GM15510 (cell line): ENCODE results near the gene CCDC17.

ENCODE experiments used
- POLR2A ChIP-seq: IDR thresholded peaks from 3 replicates; pipeline ENCODE4 v1.6.1; 2011; ENCODE audit warnings: borderline replicate concordance; ENCODE audit not compliant: insufficient read length; ENCODE audit errors: extremely low read depth

CCDC17 gene

DNA sequence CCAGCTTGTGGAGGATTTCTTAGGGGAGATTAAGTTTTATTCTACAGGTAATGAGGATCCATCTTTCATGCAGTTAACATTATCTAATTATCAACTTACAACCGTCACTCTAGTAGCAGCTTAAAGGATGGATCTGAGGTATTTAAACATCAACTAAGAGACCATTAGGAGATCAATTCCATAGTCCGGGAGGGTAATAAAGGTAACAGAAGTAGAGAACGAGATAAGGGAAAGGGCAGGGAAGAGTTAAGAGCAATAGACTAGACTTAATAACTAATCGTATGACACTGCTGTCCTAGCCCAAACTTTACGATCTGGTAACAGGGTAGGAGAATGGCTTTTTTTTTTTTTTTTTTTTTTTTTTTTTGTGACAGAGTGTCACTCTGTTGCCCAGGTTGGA is 19.5 kb upstream of the CCDC17 start:
- no peak for TF ChIP-seq POLR2A

DNA sequence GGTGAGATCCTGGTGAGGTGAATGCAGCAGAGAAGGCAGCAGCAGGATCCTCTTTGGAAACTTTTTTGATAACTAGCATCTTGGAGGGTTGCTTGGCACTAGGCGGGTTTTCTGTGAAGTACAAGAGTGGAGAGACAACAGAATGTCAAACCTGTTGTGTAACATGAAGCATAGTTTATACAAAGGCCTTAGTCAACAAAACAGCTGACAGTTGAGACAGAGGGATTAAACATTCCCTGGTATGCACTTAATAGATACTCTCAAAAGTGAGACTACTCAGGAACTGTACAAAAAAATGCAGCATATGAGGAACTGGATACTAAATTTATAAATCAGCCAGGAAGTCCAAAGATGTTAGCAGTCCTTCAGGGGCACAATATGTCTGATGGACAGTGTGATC is 16.4 kb upstream of the CCDC17 start:
- TF ChIP-seq POLR2A: no peak

DNA sequence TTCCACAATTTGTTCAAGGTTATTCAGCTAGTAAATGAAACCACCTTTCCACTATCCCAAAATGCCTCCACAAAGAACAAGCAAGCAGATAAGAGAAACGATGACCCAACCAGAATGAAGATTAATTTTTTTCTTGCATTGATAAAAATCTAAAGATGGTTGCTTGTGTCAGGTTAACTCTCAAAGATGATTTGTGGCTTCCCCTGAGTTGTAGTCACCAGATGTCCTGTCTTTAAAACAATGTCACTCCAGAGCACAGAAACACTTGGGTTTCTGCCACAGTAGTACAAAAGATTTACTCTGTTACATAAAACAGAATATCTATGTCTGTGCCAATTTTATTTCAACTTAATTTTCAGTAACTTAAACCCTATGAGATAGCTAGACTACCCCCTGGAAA is 11.4 kb upstream of the CCDC17 start:
- TF ChIP-seq POLR2A: no peak

DNA sequence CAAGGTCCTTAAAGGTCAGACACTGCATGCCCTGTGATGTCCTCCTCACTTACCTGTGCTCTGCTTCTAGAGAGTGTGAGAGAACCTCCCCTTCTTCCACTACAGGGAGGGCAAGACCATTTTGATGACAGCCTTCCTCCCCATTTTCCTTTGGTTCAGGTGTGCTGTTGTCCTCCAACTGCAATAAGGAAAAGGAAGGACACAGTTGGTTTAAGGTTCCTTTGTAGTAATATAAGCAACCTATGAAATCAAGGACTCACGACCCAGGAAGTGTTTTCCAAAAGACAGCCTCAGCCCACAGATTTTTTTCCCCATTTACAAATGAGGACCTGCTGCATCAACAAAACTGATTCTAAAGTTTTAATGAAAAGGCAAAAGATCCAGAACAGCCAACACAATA is 6.6 kb upstream of the CCDC17 start:
- TF ChIP-seq POLR2A: no peak

DNA sequence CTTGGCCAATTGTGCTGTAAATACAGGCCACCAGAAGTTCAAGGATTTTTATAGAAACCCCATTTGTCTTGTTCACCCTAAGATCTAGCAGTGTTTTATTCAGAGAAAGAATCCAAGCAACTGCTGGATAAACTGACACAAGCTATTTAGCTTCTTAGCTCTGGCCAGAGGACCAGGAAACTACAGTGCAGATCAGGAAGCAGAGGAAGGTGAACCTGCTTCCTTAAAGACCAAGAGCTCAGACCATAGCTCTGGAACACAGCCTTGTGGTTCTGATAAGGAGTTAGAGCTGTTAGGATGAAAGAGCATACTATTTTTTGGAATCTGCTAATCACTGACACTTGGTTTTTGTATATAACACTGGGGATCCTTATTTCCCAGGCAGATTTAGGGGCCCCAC is 5.2 kb upstream of the CCDC17 start:
- TF ChIP-seq POLR2A: no peak

DNA sequence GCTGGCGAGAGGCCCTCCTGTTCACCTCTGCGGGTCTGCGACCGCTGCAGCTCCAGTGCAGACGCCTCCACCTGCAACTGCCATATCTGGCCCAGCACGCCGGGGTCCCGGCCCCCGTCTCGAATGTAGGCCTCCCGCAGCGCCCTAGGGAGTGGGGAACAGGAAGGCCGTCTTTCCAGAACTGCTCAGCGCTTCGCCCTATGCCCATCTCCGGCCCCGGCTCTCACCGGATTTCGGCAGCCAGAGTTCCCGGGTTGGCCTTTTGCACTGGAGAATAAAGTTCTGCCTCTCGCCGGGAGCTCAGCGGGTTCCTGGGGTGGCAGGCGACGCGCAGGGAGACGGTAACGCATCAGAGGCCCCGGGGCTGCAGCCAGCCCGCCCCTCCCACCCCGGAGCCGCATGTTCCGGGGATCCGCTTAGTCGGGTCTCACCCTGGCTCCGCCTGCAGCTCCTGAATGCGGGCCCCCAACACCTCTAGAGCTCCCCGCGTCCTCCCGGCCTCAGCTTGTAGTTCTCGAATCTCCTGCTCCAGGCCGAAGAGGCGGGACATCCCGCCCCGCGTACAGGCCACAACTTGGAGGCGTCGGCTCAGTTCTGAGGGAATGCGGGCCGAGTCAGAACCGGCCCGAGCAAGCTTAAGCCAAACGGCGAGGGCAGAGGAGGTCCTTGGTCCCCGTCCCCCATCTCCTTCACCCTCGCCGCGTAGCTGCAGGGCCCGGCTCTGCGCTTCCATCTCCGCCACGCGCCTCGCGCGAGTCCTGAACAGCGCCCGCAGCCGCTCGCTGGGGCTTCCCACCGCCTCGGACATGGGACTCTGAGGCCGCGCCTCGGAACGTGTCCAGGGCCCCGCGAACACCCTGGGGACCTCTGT is 1.1 kb downstream of the CCDC17 start:
- TF ChIP-seq POLR2A: no peak

DNA sequence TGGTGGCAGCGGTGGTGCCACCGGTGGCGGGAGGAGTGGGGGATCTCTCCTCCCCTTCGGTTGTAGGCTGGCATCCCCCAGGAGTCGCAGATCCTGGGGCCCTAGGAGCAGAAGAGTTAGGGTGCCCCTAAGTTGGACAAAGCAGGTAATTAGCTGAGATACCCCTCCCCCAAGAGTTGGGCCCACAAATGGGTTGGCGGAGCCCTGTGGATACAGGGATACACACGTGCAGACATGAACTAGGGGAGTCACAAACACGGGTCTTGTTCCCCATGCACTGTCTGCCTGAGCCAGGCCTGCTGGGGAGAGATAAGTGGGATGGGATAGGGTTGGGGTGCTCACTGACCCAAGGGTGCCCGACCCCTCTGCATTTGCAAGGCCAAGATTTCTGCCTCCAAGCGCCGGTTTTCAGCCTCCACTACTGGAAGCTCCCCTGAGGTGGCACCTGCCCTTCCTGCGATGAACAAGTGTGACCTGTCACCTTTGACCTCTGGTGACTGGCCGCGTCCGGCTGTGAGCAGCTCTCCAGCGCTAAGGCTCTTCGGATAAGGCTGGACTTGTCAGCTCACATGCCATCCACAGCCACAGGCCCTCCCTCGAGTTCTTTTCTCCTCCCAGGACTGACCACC is 1.8 kb downstream of the CCDC17 start:
- TF ChIP-seq POLR2A: no peak

DNA sequence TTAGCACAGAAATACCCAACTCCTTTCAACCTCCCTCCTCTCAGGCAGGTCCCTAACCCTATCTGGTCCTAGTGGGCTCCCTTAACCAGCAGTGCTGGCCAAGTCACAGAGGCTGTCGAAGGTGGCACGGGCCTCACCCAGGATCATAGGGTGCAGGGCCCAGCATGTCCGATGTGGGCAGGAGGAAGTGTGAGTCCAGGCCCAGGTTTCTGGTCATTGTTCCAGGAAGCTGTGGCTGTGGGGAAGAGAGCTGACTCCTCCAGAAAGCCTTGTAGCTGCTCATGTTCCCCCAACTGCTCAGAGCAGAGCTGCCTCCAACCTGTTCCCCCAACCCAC is 2.4 kb downstream of the CCDC17 start:
- no peak for TF ChIP-seq POLR2A

DNA sequence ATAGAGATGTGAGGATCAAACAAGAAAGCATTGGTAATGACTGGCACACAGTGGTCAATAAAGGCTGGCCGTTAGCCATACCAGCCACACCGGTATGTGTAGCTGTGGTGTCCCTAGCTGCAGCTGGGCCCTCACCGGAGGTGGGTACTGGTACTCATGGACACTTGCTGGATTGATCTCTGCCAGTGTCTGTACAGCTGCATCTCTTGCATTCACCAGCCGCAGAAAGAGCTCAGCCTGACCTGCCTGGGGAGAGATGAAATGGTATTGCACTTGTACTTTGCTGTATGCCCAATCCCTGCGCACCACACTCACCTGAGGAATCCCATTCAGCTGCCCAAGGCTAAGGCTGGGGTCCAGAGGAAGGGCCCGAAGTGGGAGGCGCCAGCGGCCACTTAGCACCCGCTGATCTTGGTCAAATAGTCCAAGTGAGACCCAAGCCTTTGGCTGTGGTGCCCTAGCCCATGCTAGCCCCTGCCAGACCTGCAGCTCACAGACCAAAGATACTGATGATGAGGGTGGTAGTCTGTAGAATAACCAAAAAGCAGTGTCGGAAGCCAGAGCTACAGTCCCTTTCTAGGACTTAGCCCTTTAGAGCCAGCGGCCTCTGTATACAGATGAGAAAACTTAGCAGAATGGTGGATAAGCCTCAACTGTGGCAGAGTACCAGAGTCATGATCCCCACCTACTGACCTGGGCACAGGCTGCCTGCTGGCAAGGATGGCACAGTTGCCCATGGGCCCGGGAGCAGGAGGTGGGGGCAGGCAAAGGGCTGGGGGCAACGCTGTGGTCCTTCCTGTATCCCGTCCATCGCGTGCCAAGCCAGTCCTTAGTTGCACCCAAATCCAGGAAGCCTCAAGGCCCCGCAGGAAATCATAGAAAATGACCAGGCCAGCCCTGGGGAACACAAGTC is 3.0 kb downstream of the CCDC17 start:
- TF ChIP-seq POLR2A: no peak

DNA sequence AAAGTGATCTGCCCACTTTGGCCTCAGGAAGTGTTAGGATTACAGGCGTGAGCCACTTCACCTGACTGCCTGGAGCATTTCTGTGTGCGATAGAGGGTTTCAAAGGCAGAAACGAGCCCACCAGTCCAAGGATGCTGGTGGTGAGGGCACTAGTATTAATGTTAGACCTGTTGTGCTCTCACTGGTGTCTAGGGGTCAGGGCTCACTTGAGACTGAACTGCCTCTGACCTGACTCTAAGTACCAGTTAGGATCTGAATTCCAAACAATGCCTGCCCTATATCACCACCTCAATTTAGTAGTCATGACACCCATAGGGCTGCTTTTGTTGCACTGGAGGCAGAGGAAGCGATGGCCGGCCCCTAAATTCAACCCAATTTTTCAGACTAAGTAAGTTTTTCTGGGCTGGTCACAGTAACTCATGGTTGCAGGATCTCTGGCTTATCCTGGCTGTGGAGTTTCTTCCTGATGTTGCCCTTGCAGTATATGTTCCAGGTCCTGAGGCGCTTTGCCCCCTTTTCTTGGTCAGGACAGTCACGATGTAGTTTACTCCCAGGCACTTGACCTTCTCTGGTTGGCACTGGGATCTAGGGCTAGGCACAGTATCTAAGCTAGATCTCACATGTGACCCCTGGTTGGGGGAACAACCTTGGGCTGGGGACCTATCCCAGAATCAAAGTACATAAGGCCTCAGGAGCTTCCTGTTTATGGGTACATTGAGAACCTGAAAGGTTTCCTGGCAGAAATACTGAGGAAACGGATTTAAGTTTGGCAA is 4.5 kb downstream of the CCDC17 start:
- TF ChIP-seq POLR2A: no peak

DNA sequence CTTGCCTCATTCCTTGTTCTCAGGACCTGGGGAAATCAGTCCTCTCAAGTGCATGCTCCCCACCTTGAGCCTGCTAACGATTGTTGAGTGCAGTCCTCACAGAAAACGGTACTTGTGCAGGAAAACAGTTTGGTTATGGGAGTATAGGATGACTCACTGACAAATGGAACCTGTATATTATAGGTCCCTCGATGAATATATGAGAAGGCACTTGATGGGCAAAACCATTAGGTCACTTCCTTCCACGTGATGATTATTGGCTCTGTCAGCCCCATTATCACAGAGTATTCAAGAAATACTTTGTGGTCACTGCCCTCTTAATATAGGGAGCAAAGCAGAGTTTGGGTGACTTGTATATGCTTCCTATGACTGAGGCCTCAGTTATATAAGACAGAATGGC is 6.2 kb downstream of the CCDC17 start:
- no peak for TF ChIP-seq POLR2A

DNA sequence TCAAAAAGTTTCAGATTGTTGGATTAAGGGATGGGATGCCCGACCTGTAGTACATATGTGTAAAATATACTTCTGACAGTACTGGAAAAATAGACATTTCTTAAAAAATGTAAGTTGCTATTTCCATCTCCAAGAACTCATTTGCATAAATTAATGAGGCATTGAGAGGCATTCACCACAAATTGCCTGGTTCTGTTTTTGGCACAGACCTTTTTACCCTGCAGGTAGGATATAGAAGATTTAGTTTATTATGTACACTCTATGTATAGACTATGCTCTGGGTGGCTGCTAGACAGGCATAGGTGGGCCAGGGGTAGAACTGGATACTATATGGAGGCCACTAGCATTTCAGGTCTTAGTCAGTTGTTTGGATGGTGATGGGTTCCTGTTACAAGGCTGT is 8.0 kb downstream of the CCDC17 start:
- no peak for TF ChIP-seq POLR2A

DNA sequence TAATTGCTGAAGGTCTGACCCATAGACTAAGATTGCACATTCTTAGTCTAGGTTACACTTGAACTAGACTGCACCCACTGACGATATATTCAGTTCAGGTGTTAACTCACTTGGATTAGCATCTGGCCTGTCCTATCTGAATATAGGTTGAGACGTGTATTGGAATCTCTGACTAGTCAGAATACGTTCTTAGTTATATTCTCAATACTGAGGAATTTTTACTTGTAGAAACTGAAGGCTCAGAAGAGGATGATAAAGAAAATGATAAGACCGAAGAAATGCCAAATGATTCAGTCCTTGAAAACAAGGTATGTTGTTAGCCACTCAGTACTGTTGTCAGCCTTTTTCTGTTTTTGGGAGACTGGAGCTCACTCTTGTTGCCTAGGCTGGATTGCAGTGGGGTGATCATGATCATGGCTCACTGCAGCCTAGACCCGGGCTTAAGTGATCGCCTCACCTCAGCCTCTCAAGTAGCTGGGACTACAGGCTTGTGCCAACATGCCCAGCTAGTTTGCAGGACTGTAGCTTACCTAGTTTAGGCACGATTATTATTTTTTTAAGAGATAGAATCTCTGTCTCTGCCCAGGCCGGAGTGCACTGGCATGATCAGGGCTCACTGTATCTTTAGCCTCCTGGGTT is 10.8 kb downstream of the CCDC17 start:
- no peak for TF ChIP-seq POLR2A

DNA sequence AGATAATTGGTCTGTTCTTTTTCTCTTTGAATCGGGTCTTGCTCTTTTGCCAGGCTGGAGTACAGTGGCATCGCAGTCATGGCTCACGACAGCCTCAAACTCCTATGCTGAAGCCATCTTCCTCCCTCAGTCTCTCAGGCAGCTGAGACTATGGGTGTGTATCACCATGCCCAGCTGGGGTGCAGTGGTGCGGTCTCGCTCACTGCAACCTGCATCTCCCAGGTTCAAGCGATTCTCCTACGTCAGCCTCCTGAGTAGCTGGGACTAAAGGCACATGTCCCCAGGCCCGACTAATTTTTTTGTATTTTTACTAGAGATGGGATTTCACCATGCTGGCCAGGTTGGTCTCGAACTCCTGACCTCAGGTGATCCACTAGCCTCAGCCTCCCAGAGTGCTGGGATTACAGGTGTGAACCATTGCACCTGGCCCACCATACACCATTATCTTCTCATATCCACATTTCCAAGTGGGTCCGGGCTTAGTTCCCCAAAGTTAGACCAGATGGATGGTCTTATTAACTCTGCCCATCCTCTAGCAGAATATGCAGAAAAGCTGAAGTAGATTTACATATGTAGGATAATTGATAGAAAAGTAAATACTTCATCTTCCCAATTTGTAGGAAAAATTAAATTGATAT is 13.1 kb downstream of the CCDC17 start:
- no peak for TF ChIP-seq POLR2A
